DND-41 (cell line): ENCODE measurements around the gene ZPR1.
A peak's percentile ranks its signal among the peaks of the same experiment; 100 is the strongest.
"Not testable (repeated sequence)": the region's sequence is repeated elsewhere in the genome, so short reads cannot be mapped to it uniquely, and the experiment has no call there.

Experiments used
- ATAC-seq: fragments of 200-7000 bp; cut with Tn5 transposase; 3 replicates; pipeline ENCODE4 v1.9.1; 2021; ENCODE audit warnings: low read depth; ENCODE audit not compliant: insufficient read depth
- DNase-seq: peaks from one replicate; pipeline ENCODE4 v3.0.0-alpha.2; 2020
- H2AFZ ChIP-seq: 2 replicates; pipeline ENCODE4 v1.6.0; 2012; ENCODE audit warnings: low read depth, low read length
- H3K27ac ChIP-seq: 2 replicates; pipeline ENCODE4 v1.5.1; 2012; ENCODE audit warnings: low read length, inconsistent platforms
- H3K27me3 ChIP-seq: fragments of 200-600 bp; sonication (generic); 2 replicates; pipeline ENCODE4 v1.6.0; 2012; ENCODE audit warnings: low read length, mild to moderate bottlenecking, inconsistent platforms; ENCODE audit not compliant: insufficient read depth, poor library complexity
- H3K36me3 ChIP-seq: 2 replicates; pipeline ENCODE4 v1.5.1; 2012; ENCODE audit warnings: low read length, inconsistent platforms; ENCODE audit not compliant: insufficient read depth
- H3K4me1 ChIP-seq: 2 replicates; pipeline ENCODE4 v1.5.1; 2012; ENCODE audit warnings: mild to moderate bottlenecking, low read length; ENCODE audit not compliant: insufficient read depth
- H3K4me2 ChIP-seq: 2 replicates; pipeline ENCODE4 v1.6.0; 2012; ENCODE audit warnings: mild to moderate bottlenecking, moderate library complexity, low read length, inconsistent platforms; ENCODE audit not compliant: insufficient read depth
- H3K4me3 ChIP-seq, 2 experiments: fragments of 200-600 bp in 1 of 2; shearing (Covaris generic) in 1 of 2; 2 replicates each; pipeline ENCODE4 v1.5.1; 2012 to 2016; ENCODE audit warnings: inconsistent platforms in 2 of 2, low read length in 2 of 2, mild to moderate bottlenecking in 2 of 2, low read depth in 1 of 2, moderate library complexity in 1 of 2
- H3K79me2 ChIP-seq: 2 replicates; pipeline ENCODE4 v1.6.0; 2012; ENCODE audit warnings: low read length, inconsistent platforms; ENCODE audit not compliant: insufficient read depth
- H3K9ac ChIP-seq: 2 replicates; pipeline ENCODE4 v1.6.0; 2012; ENCODE audit warnings: low read depth, mild to moderate bottlenecking, inconsistent platforms, low read length, moderate library complexity
- H3K9me3 ChIP-seq: 2 replicates; pipeline ENCODE4 v1.5.1; 2012; ENCODE audit warnings: low read length, moderate library complexity, mild to moderate bottlenecking, inconsistent platforms; ENCODE audit not compliant: insufficient read depth, severe bottlenecking
- H4K20me1 ChIP-seq: 2 replicates; pipeline ENCODE4 v1.6.0; 2012; ENCODE audit warnings: low read length; ENCODE audit not compliant: insufficient read depth
- CTCF ChIP-seq: IDR thresholded peaks from 2 replicates; pipeline ENCODE4 v1.5.1; 2012; ENCODE audit warnings: borderline replicate concordance, low read length, moderate library complexity, mild to moderate bottlenecking; ENCODE audit not compliant: poor library complexity, severe bottlenecking; ENCODE audit errors: extremely low read depth
- EZH2 ChIP-seq: IDR thresholded peaks from 3 replicates; pipeline ENCODE4 v1.6.1; 2012; ENCODE audit warnings: borderline replicate concordance, low read depth, mild to moderate bottlenecking, moderate library complexity, low read length, inconsistent platforms; ENCODE audit not compliant: severe bottlenecking

The ZPR1 gene

GRCh38 chr11:116835042-116835772 is 47.4 kb upstream of the ZPR1 start:
- Histone ChIP-seq H3K9me3 (no peaks in the 10 kb centered on the region), H3K4me3 (peak overlapping the region; percentile 13 to 69), H3K9ac (peak overlapping the region; percentile 77), H3K27ac (peak overlapping the region; percentile 87), H3K27me3 (no peaks in the 10 kb centered on the region), H3K4me1 (peaks cover 21% of the 10 kb centered on the region), H4K20me1 (no peaks in the 10 kb centered on the region), H3K36me3 (no peaks in the 10 kb centered on the region), H2AFZ (peak overlapping the region; percentile 90), H3K4me2 (peak overlapping the region; percentile 87), H3K79me2 (no peaks in the 10 kb centered on the region)
- TF ChIP-seq EZH2 (no peak), CTCF (no peak)
- ATAC-seq (peak; percentile 30), DNase-seq (peak; percentile 48)

- not testable (repeated sequence) for H3K4me3 ChIP-seq, H4K20me1 ChIP-seq, ATAC-seq, H3K27me3 ChIP-seq, H3K9ac ChIP-seq, H3K9me3 ChIP-seq, H3K79me2 ChIP-seq, H3K27ac ChIP-seq, H2AFZ ChIP-seq, DNase-seq, H3K36me3 ChIP-seq
- H3K4me1 ChIP-seq, result peaks cover 21% of the 10 kb centered on the region
- peak overlapping the region; percentile 87 for H3K4me2 ChIP-seq
Measured at GRCh38 chr11:116834535-116835041, 46.8 kb upstream of the ZPR1 start.

GRCh38 chr11:116833816-116834534 is 46.2 kb upstream of the ZPR1 start:
- TF ChIP-seq EZH2, result no peak
- no peak for TF ChIP-seq CTCF
- H3K4me1 ChIP-seq, result peaks cover 21% of the 10 kb centered on the region

DNA sequence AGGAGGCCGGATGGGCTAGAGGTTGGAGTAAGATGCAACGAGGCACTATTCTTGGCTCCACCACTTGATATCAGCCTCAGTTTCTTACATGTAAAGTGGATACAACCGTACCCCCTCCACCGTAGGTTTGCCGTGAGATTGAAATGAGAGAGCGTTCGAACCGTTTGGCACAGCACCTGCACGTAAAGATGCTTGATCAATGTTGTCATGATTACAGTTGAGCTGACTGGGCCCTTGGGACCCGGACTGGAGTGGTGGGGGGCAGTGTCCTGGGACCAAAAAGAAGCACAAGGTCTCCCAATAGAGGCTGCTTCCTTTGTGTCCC is 45.6 kb upstream of the ZPR1 start:
- Histone ChIP-seq H4K20me1 (no peaks in the 10 kb centered on the region), H3K36me3 (no peaks in the 10 kb centered on the region)
- no peak for ATAC-seq

More at GRCh38 chr11:116833816-116834534, 46.2 kb upstream of the ZPR1 start:
- H3K27ac ChIP-seq, result no peak overlapping the region
- H3K27me3 ChIP-seq, result no peaks in the 10 kb centered on the region
- no peak overlapping the region for H3K9ac ChIP-seq
- no peaks in the 10 kb centered on the region for H4K20me1 ChIP-seq
- H3K4me3 ChIP-seq, result no peak overlapping the region
- no peaks in the 10 kb centered on the region for H3K36me3 ChIP-seq
- no peaks in the 10 kb centered on the region for H3K79me2 ChIP-seq
- DNase-seq (no peak), ATAC-seq (no peak)
- H3K4me2 ChIP-seq, result no peak overlapping the region
- H2AFZ ChIP-seq, result no peak overlapping the region
- no peaks in the 10 kb centered on the region for H3K9me3 ChIP-seq

More for the DNA sequence above, 45.6 kb upstream of the ZPR1 start:
- Histone ChIP-seq H3K27ac (no peak overlapping the region), H3K9me3 (no peaks in the 10 kb centered on the region), H3K9ac (no peak overlapping the region), H3K4me3 (no peak overlapping the region), H3K4me1 (peaks cover 21% of the 10 kb centered on the region), H3K4me2 (no peak overlapping the region), H3K79me2 (no peaks in the 10 kb centered on the region), H3K27me3 (no peaks in the 10 kb centered on the region), H2AFZ (no peak overlapping the region)
- no peak for DNase-seq
- TF ChIP-seq EZH2, result no peak
- TF ChIP-seq CTCF, result no peak
